IMR-90 (cell line): Measurements from ENCODE around the gene DIPK1B.

ENCODE experiments used
- POLR2A ChIP-seq: IDR thresholded peaks from 2 replicates; pipeline ENCODE4 v1.6.1; 2012; ENCODE audit warnings: mild to moderate bottlenecking, low read depth, low read length
- RAD21 ChIP-seq: IDR thresholded peaks from 2 replicates; pipeline ENCODE4 v1.6.1; 2012; ENCODE audit warnings: low read length, improper control_type of control experiment
- SMC3 ChIP-seq: fragments of 150-350 bp; IDR thresholded peaks from 2 replicates; pipeline ENCODE4 v1.6.1; 2016; ENCODE audit warnings: low read depth, mild to moderate bottlenecking, antibody characterized with exemption, low read length, moderate library complexity
- TF ChIP-seq, protein P1 (sequence below): conservative IDR thresholded peaks from 2 replicates; pipeline ENCODE4 v1.5.1; 2012; ENCODE audit warnings: mild to moderate bottlenecking, low read depth, low read length, improper control_type of control experiment

GRCh38 chr9:136693135-136693489 is 19.3 kb upstream of the DIPK1B start:
- TF ChIP-seq POLR2A (no peak), SMC3 (no peak), RAD21 (no peak)
- TF ChIP-seq, protein P1, sequence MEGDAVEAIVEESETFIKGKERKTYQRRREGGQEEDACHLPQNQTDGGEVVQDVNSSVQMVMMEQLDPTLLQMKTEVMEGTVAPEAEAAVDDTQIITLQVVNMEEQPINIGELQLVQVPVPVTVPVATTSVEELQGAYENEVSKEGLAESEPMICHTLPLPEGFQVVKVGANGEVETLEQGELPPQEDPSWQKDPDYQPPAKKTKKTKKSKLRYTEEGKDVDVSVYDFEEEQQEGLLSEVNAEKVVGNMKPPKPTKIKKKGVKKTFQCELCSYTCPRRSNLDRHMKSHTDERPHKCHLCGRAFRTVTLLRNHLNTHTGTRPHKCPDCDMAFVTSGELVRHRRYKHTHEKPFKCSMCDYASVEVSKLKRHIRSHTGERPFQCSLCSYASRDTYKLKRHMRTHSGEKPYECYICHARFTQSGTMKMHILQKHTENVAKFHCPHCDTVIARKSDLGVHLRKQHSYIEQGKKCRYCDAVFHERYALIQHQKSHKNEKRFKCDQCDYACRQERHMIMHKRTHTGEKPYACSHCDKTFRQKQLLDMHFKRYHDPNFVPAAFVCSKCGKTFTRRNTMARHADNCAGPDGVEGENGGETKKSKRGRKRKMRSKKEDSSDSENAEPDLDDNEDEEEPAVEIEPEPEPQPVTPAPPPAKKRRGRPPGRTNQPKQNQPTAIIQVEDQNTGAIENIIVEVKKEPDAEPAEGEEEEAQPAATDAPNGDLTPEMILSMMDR = no peak
